Retinal pigment epithelial cell (primary cell): Measurements from ENCODE around the gene PCK2.

Source experiments
- DNase-seq: peaks from one replicate; pipeline ENCODE4 v3.0.0-alpha.2; 2010; ENCODE audit warnings: low read depth
- H3K4me3 ChIP-seq: 2 replicates; pipeline ENCODE4 v1.5.1; 2011; ENCODE audit warnings: mild to moderate bottlenecking, low read length, control low read depth, moderate library complexity
- CTCF ChIP-seq: conservative IDR thresholded peaks from 2 replicates; pipeline ENCODE4 v1.5.1; 2011; ENCODE audit warnings: low read depth, low read length, control low read depth, inconsistent platforms

The PCK2 gene

DNA sequence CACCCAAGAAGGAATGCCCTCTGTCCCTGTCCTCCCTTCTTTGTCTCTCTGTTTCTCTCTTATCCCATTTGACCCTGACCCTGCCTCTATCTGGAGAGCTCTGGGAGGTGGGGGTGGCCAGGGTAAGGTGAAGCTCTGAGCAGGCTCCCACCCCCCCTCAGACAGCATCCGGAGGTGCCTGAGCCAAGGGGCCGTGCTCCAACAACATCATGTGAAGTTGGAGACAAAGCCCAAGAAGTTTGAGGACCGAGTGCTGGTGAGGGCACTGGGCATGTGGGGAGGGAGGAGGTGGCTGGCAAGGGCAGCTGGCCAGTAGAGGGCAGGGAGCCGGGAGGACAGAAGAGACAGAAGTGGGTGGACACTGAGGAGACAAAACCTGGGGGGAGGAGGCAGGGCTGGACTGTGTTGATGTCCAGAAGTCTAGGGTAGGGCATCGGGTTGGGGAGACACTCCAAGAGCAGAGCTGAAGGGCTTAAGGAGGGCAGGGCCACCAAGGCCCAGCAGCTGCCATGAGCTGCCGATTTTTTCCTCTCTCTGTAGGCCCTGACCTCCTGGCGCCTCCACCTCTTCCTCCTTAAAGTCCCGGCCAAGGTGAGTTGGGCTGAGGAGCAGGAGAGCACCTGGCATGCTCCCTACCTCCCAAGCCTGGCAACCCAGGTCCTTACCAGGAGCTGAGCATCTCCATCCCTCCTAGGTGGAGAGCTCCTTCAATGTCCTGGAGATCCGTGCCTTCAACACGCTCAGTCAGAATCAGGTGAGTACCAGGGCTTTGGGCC, 40.4 kb upstream of the PCK2 start:
- no peak overlapping the region for H3K4me3 ChIP-seq
- DNase-seq = no peak
- TF ChIP-seq CTCF = no peak

DNA sequence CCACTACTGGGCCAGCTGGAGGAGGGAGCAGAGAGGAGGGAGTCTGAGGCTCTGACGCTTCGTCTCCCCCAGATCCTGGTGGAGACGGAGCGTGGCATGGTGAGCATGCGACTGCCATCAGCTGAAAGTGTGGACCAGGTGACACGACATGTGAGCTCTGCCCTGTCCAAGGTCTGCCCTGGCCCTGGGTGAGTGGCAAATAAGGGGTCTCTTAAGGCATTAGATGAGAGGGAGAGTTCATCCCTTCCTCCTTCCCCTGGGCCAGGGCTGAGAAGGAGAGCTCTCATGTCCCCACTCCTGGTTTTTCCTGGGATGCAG, 39.8 kb upstream of the PCK2 start:
- TF ChIP-seq CTCF = no peak
- DNase-seq = no peak
- no peak overlapping the region for H3K4me3 ChIP-seq

DNA sequence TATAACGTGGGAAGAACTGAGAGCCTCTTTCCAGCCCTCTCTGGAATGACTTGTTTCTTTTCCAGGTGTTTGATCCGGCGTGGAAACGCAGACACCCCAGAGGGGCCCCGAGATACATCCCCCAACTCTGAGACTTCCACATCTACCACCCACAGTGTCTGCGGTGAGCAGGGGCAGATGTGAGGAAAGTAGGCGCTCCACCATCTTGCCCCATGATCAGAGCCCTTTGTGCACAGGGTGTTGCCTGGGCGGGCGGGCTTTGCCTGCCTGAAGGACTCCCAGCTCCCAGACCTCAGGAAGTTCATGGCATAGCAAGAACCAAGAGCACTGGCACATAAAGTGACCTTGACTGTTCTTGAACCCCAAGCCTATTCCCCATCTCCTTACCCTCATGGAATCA, 39.5 kb upstream of the PCK2 start:
- TF ChIP-seq CTCF = no peak
- H3K4me3 ChIP-seq = no peak overlapping the region
- DNase-seq = no peak

DNA sequence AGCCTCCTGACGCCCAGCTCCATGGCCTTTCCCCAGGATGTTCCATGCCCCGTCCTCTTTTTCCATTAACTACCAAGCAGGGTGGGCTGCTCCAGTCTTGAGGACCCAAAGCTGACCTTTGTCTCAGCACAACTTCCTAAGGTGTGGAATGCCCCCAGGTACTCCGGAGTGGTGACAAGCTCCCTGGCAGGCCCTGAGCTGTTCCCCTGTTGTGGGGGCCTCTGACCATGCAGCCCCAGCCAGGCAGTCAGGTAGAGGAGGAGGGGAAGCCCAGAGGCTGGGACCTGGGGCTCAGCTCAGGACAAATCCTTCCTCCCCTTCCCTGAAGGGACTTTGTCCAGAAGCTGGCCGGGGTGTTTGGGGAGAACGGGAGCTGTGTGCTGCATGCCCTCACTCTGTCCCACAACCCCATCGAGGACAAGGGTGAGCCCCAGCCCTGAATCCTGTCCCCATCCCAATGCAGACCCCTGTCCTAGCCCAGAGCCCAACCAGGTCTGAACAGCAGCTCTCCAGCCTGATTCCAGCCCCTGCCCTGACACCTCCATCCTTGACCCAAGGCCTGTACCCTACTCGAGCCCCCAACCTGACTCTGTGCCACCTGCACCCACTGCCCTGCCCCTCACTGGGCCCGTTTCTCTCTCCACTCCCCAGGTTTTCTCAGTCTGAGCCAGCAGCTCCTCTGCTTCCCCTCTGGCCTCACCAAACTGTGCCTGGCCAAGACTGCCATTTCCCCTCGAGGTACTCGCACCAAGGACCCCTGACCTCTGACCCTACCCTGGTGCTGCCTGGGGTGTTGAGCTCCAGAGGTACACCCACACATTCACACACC, 37.9 kb upstream of the PCK2 start:
- no peak for TF ChIP-seq CTCF
- no peak for DNase-seq
- no peak overlapping the region for H3K4me3 ChIP-seq

GRCh38 chr14:24056800-24057184, 37.3 kb upstream of the PCK2 start:
- TF ChIP-seq CTCF = no peak
- no peak for DNase-seq
- no peak overlapping the region for H3K4me3 ChIP-seq

- no peak for TF ChIP-seq CTCF
- no peak for DNase-seq
Measured at GRCh38 chr14:24057271-24057670, 36.8 kb upstream of the PCK2 start.

DNA sequence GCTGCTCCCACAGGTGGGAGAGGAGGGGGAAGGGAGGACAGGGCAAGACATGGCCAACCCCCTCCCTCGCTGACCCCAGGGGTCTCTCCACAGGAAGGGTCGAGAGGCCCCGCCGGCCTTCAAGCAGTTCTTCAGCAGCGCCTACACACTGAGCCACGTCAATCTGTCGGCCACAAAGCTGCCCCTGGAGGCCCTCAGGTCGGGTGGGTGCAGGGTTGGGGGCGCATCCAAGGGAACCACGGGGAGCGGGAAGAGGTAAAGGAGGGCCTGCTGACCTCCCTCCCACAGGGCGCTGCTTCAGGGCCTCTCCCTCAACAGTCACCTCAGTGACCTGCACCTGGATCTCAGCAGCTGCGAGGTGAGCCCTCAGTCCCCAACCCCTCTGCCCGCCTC, 36.2 kb upstream of the PCK2 start:
- no peak for TF ChIP-seq CTCF
- DNase-seq = no peak

More at GRCh38 chr14:24057271-24057670, 36.8 kb upstream of the PCK2 start:
- H3K4me3 ChIP-seq = no peak overlapping the region

More for the DNA sequence above, 36.2 kb upstream of the PCK2 start:
- H3K4me3 ChIP-seq = no peak overlapping the region
